Ishikawa (cell line): ENCODE results near the gene PTBP3.

Experiments used
- CEBPB ChIP-seq: IDR thresholded peaks from 2 replicates; pipeline ENCODE4 v1.6.1; 2012
- CREB1 ChIP-seq: IDR thresholded peaks from 2 replicates; pipeline ENCODE4 v1.6.1; 2012; ENCODE audit warnings: low read depth
- EGR1 ChIP-seq: IDR thresholded peaks from 2 replicates; pipeline ENCODE4 v1.6.1; 2012
- EP300 ChIP-seq: IDR thresholded peaks from 2 replicates; pipeline ENCODE4 v1.6.1; 2012; ENCODE audit warnings: borderline replicate concordance
- FOXM1 ChIP-seq: IDR thresholded peaks from 2 replicates; pipeline ENCODE4 v1.6.1; 2012; ENCODE audit warnings: low read depth, borderline replicate concordance
- NFIC ChIP-seq: IDR thresholded peaks from 2 replicates; pipeline ENCODE4 v1.6.1; 2012
- RAD21 ChIP-seq: IDR thresholded peaks from 2 replicates; pipeline ENCODE4 v1.6.1; 2012; ENCODE audit warnings: low read depth
- TAF1 ChIP-seq: IDR thresholded peaks from 2 replicates; pipeline ENCODE4 v1.6.1; 2012; ENCODE audit warnings: low read depth, mild to moderate bottlenecking
- TCF12 ChIP-seq: IDR thresholded peaks from 2 replicates; pipeline ENCODE4 v1.6.1; 2012; ENCODE audit warnings: low read depth
- TEAD4 ChIP-seq: IDR thresholded peaks from 2 replicates; pipeline ENCODE4 v1.6.1; 2012
- YY1 ChIP-seq: IDR thresholded peaks from 2 replicates; pipeline ENCODE4 v1.6.1; 2012; ENCODE audit warnings: low read depth
- ZBTB7A ChIP-seq: IDR thresholded peaks from 2 replicates; pipeline ENCODE4 v1.6.1; 2012; ENCODE audit warnings: low read depth
- TF ChIP-seq, protein P1 (sequence below): IDR thresholded peaks from 2 replicates; pipeline ENCODE4 v1.6.1; 2012
- TF ChIP-seq, protein P2 (sequence below): IDR thresholded peaks from 2 replicates; pipeline ENCODE4 v1.6.1; 2012; ENCODE audit warnings: low read depth, mild to moderate bottlenecking
- TF ChIP-seq, protein P3 (sequence below): IDR thresholded peaks from 2 replicates; pipeline ENCODE4 v1.6.1; 2012

PTBP3 gene

DNA sequence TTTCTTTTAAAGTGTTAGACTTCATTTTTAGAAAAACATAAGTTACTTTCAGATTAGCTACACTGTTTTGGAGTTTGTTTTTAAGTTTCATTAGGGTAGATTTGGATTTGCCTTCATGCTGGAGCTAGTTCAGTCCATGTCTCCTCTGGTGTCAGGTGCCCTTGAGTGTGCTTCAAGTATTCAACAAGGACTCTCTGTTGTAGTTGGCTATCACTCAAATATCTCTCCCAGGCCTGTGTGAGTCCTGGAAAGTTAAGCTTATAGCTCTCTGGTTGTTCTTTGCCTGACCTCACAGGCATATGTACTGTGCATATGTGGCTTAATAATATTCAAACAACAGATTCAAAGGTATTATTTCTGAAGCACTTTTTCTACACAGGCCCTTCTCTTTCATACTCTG is 45.4 kb downstream of the PTBP3 start:
- TF ChIP-seq TEAD4 (no peak), YY1 (no peak), CEBPB (no peak), FOXM1 (no peak), RAD21 (no peak), CREB1 (no peak), NFIC (no peak), TAF1 (no peak)
- TF ChIP-seq, protein P1, sequence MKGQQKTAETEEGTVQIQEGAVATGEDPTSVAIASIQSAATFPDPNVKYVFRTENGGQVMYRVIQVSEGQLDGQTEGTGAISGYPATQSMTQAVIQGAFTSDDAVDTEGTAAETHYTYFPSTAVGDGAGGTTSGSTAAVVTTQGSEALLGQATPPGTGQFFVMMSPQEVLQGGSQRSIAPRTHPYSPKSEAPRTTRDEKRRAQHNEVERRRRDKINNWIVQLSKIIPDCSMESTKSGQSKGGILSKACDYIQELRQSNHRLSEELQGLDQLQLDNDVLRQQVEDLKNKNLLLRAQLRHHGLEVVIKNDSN: no peak

DNA sequence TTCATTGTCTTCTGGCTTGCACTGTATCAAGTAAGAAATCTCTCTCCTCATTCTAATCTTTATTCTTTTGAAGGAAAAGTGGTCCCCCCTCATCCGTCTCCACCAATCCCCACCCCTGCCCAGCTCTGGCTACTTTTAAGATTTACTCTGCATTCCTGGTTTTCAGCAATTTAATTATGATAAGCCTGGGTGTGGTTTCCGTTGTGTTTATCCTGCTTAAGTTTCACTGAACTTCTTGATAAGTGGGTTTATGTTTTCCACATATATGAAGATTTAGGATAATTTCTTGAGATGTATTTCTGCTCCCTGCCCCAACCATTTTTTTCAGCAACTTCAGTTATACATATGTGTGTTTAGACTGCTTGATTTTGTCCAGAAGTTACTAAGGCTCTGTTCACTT is 46.5 kb downstream of the PTBP3 start:
- no peak for TF ChIP-seq YY1
- TF ChIP-seq, protein P2, sequence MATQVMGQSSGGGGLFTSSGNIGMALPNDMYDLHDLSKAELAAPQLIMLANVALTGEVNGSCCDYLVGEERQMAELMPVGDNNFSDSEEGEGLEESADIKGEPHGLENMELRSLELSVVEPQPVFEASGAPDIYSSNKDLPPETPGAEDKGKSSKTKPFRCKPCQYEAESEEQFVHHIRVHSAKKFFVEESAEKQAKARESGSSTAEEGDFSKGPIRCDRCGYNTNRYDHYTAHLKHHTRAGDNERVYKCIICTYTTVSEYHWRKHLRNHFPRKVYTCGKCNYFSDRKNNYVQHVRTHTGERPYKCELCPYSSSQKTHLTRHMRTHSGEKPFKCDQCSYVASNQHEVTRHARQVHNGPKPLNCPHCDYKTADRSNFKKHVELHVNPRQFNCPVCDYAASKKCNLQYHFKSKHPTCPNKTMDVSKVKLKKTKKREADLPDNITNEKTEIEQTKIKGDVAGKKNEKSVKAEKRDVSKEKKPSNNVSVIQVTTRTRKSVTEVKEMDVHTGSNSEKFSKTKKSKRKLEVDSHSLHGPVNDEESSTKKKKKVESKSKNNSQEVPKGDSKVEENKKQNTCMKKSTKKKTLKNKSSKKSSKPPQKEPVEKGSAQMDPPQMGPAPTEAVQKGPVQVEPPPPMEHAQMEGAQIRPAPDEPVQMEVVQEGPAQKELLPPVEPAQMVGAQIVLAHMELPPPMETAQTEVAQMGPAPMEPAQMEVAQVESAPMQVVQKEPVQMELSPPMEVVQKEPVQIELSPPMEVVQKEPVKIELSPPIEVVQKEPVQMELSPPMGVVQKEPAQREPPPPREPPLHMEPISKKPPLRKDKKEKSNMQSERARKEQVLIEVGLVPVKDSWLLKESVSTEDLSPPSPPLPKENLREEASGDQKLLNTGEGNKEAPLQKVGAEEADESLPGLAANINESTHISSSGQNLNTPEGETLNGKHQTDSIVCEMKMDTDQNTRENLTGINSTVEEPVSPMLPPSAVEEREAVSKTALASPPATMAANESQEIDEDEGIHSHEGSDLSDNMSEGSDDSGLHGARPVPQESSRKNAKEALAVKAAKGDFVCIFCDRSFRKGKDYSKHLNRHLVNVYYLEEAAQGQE: no peak
- TF ChIP-seq, protein P1: no peak
- TF ChIP-seq, protein P3, sequence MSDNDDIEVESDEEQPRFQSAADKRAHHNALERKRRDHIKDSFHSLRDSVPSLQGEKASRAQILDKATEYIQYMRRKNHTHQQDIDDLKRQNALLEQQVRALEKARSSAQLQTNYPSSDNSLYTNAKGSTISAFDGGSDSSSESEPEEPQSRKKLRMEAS: no peak
- TF ChIP-seq RAD21: no peak
- no peak for TF ChIP-seq TEAD4
- no peak for TF ChIP-seq ZBTB7A
- no peak for TF ChIP-seq CREB1

DNA sequence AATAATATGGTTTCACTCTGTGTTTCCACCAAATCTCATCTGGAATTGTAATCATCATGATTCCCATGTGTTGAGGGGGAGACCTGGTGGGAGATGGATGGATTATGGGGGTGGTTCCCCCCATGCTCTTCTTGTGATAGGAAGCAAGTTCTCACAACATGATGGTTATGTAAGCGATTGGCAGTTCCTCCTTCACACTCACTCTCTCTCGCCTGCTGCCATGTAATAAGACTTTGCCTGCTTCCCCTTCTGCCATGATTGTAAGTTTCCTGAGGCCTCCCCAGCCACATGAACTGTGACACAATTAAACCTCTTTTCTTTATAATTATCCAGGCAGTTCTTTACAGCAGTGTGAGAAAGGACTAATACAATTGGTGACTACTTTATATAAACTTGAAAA is 48.4 kb downstream of the PTBP3 start:
- TF ChIP-seq FOXM1 (no peak), CEBPB (no peak), RAD21 (no peak), CREB1 (no peak), EGR1 (no peak)
- TF ChIP-seq, protein P2: no peak

DNA sequence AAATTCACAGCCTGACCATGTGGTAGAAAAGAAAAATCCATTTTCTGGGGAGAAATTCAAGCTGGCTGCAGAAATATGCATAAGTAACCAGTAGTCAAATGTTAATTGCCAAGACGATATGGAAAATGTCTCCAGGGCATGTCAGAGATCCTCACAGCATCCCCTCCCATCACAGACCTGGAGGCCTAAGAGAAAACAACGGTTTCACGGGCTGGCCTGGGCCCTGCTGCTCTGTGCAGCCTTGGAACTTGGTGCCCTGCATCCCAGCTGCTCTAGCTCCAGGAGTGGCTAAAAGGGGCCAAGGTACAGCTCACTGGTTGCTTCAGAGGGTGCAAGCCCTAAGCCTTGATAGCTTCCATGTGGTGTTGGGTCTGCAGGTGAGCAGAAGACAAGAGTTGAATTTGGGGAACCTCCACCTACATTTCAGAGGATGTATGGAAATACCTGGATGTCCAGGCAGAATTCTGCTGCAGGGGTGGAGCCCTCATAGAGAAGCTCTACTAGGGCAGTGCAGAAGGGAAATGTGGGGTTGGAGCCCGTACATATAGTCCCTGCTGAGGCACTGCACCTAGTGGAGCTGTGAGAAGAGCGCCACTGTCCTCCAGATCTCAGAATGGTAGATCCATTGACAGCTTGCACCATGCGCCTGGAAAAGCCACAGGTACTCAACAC is 49.7 kb downstream of the PTBP3 start:
- TF ChIP-seq, protein P1: no peak
- TF ChIP-seq ZBTB7A (no peak), FOXM1 (no peak), TEAD4 (no peak)

DNA sequence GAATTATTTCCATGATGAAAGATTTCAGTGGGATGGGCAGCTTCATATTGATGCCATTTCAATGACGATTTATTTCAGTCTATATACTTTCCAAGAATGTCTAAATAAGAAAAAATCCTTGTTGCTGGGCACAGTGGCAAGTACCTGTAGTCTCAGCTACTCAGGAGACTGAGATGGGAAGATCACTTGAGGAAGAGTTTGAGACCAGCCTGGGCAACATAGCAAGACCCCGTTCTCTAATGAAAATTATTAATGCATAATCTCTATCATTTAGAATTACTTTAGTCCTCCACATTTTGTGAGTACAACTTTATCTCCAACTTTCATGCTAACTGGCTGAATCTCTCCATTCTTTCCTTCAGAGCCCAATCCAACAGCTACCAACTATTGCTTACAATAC is 52.5 kb downstream of the PTBP3 start:
- TF ChIP-seq NFIC (no peak), EP300 (no peak), YY1 (no peak), ZBTB7A (no peak), FOXM1 (no peak), RAD21 (no peak), TCF12 (no peak), TAF1 (no peak), EGR1 (no peak), TEAD4 (no peak), CREB1 (no peak)
- TF ChIP-seq, protein P3: no peak
- TF ChIP-seq, protein P2: no peak
- TF ChIP-seq, protein P1: no peak
